PC-9 (cell line): ENCODE results near the gene DNAJC7. TPM values are rescaled to one million over a fixed set of nuclear protein-coding genes. Genes with fewer than 3 reads are reported as not detected.

Source experiments
- BruUV-seq: library from RNA; stranded (reverse); fragments of 400-500 nt; replicated peaks from 2 replicates; lab custom pipeline; 2021; lab: Mats Ljungman, UMichigan
- CTCF ChIA-PET: fragments of 300-600 bp; sonication (Branson Sonifier 250); formaldehyde crosslinking; loops from one replicate; lab custom pipeline; 2022; ENCODE audit warnings: antibody characterized with exemption; lab: Charles Lee
- POLR2A ChIA-PET: fragments of 300-600 bp; sonication (Branson Sonifier 250); formaldehyde crosslinking; loops from one replicate; lab custom pipeline; 2022; ENCODE audit warnings: antibody characterized with exemption; ENCODE audit not compliant: unreplicated experiment; lab: Charles Lee
- DNase-seq, 2 experiments: peaks; one replicate each; pipeline versions ENCODE4 v3.0.0 to v3.0.0-alpha.2; 2015 to 2022; ENCODE audit warnings: mixed read lengths in 1 of 2
- H2AFZ ChIP-seq: fragments of 200-600 bp; sonication (generic); 2 replicates; pipeline ENCODE4 v1.8.1; 2017; ENCODE audit warnings: antibody characterized with exemption
- H3F3A ChIP-seq: fragments of 200-600 bp; sonication (generic); 2 replicates; pipeline ENCODE4 v1.8.1; 2017; ENCODE audit warnings: antibody characterized with exemption, mild to moderate bottlenecking, low read depth; ENCODE audit not compliant: insufficient read depth
- H3K27ac ChIP-seq: fragments of 200-600 bp; sonication (generic); 2 replicates; pipeline ENCODE4 v1.6.1; 2016; ENCODE audit warnings: mixed run types
- H3K27me3 ChIP-seq: fragments of 200-600 bp; sonication (generic); 2 replicates; pipeline ENCODE4 v1.6.1; 2016; ENCODE audit warnings: low read depth, mixed run types; ENCODE audit not compliant: insufficient read depth
- H3K36me3 ChIP-seq: fragments of 200-600 bp; sonication (generic); 2 replicates; pipeline ENCODE4 v1.6.1; 2016; ENCODE audit warnings: low read depth, mixed run types
- H3K4me1 ChIP-seq: fragments of 200-600 bp; sonication (generic); replicated peaks from 2 replicates; pipeline ENCODE4 v1.6.1; 2016; ENCODE audit warnings: mixed run types; ENCODE audit not compliant: insufficient read depth
- H3K4me2 ChIP-seq: fragments of 200-600 bp; sonication (generic); 2 replicates; pipeline ENCODE4 v1.6.1; 2017; ENCODE audit warnings: mixed run types
- H3K4me3 ChIP-seq: fragments of 200-600 bp; sonication (generic); 2 replicates; pipeline ENCODE4 v1.6.1; 2016; ENCODE audit warnings: mixed run types
- H3K79me2 ChIP-seq: fragments of 200-600 bp; sonication (generic); 2 replicates; pipeline ENCODE4 v1.6.1; 2017; ENCODE audit warnings: low read depth, mixed run types
- H3K9me2 ChIP-seq: fragments of 200-600 bp; sonication (generic); 2 replicates; pipeline ENCODE4 v1.8.1; 2017; ENCODE audit warnings: mild to moderate bottlenecking; ENCODE audit not compliant: insufficient read depth
- H3K9me3 ChIP-seq: fragments of 200-600 bp; sonication (generic); 2 replicates; pipeline ENCODE4 v1.8.1; 2016; ENCODE audit warnings: low read depth; ENCODE audit not compliant: insufficient read depth
- H4K20me1 ChIP-seq: fragments of 200-600 bp; sonication (generic); 2 replicates; pipeline ENCODE4 v1.8.1; 2017; ENCODE audit not compliant: insufficient read depth
- CTCF ChIP-seq: fragments of 200-600 bp; sonication (generic); conservative IDR thresholded peaks from 2 replicates; pipeline ENCODE4 v1.6.1; 2017; ENCODE audit warnings: mixed run types, antibody characterized with exemption, mild to moderate bottlenecking, moderate library complexity
- EZH2 ChIP-seq: fragments of 200-600 bp; sonication (generic); IDR thresholded peaks from 2 replicates; pipeline ENCODE4 v1.8.0; 2017; ENCODE audit warnings: antibody characterized with exemption, low read depth
- intact Hi-C: fragments of 100-400 bp; cut with micrococcal nuclease; formaldehyde crosslinking; loops from one replicate; pipeline ENCODE4 v1.10.0; 2022; ENCODE audit not compliant: unreplicated experiment
- total RNA-seq: library from RNA; stranded (reverse); gene quantifications from 2 replicates; pipeline ENCODE4 v1.2.3, GENCODE V29; 2021

Gene DNAJC7
- total RNA-seq, 1 experiment from 2014 or later: 96.1 TPM

- no peaks in the 10 kb centered on the region for H3K9me3 ChIP-seq
- H3K27me3 ChIP-seq: no peaks in the 10 kb centered on the region
- CTCF ChIA-PET: no interaction called here
- H3K9me2 ChIP-seq: no peaks in the 10 kb centered on the region
- H3K27ac ChIP-seq: no peak overlapping the region
- no TSS peak for BruUV-seq
- DNase-seq: no peak
- no peaks in the 10 kb centered on the region for H3K79me2 ChIP-seq
- H3K4me2 ChIP-seq: no peak overlapping the region
- peaks cover 33% of the 10 kb centered on the region for H4K20me1 ChIP-seq
- TF ChIP-seq CTCF (no peak), EZH2 (no peak)
- peaks cover 10% of the 10 kb centered on the region for H3K4me1 ChIP-seq
- intact Hi-C loops: no loop called here
- H2AFZ ChIP-seq: no peak overlapping the region
- peaks cover 26% of the 10 kb centered on the region for H3F3A ChIP-seq
- POLR2A ChIA-PET: no interaction called here
- H3K36me3 ChIP-seq: peaks cover 58% of the 10 kb centered on the region
- no peak overlapping the region for H3K4me3 ChIP-seq
These were observed 35.0 kb downstream of the DNAJC7 start for GRCh38 chr17:41982026-41982760.

- DNase-seq: peak; percentile 42 to 64
- Histone ChIP-seq H3K4me3 (no peak overlapping the region), H3K4me1 (peaks cover 18% of the 10 kb centered on the region), H3K27ac (0 out of 2 replicates have a peak overlapping the region, but pooled peaks have one; percentile 16), H3K27me3 (no peaks in the 10 kb centered on the region), H4K20me1 (peaks cover 21% of the 10 kb centered on the region), H2AFZ (no peak overlapping the region), H3K9me3 (no peaks in the 10 kb centered on the region), H3K79me2 (no peaks in the 10 kb centered on the region), H3K4me2 (peak overlapping the region; percentile 11; the same call in 1 of the 2 replicates), H3K9me2 (no peaks in the 10 kb centered on the region), H3F3A (peaks cover 38% of the 10 kb centered on the region), H3K36me3 (peaks cover 43% of the 10 kb centered on the region)
- no peak for TF ChIP-seq CTCF
- no peak for TF ChIP-seq EZH2
- intact Hi-C loops: no loop called here
- no TSS peak for BruUV-seq
- ChIA-PET POLR2A (no interaction called here), CTCF (no interaction called here)
These were observed 39.2 kb downstream of the DNAJC7 start for GRCh38 chr17:41977991-41978390.

- H3K4me1 ChIP-seq: peaks cover 32% of the 10 kb centered on the region
- no peak for DNase-seq
- H3K27ac ChIP-seq: no peak overlapping the region
- no TSS peak for BruUV-seq
- intact Hi-C loops: no loop called here
- TF ChIP-seq EZH2 (no peak), CTCF (no peak)
- no peaks in the 10 kb centered on the region for H3K27me3 ChIP-seq
- POLR2A ChIA-PET: interaction anchor here (0.6 kb wide), 1 partner anchor 288 kb away, joined by 7 read pairs; the partner anchor contains the start of gene EIF1
- 0 out of 2 replicates have a peak, but pooled peaks cover 5% of the 10 kb centered on the region for H3K79me2 ChIP-seq
- no peaks in the 10 kb centered on the region for H3K9me2 ChIP-seq
- H3K4me2 ChIP-seq: no peak overlapping the region
- H3K4me3 ChIP-seq: no peak overlapping the region
- no peaks in the 10 kb centered on the region for H3K9me3 ChIP-seq
- CTCF ChIA-PET: no interaction called here
- H3F3A ChIP-seq: peaks cover 50% of the 10 kb centered on the region; the same call in 1 of the 2 replicates
- H3K36me3 ChIP-seq: peaks cover 37% of the 10 kb centered on the region
- no peak overlapping the region for H2AFZ ChIP-seq
- peaks cover 26% of the 10 kb centered on the region for H4K20me1 ChIP-seq
These were observed 41.0 kb downstream of the DNAJC7 start for GRCh38 chr17:41976142-41976768.
